GM19438 (cell line): ENCODE measurements around the gene SETMAR.
"Not testable (repeated sequence)": the region's sequence is repeated elsewhere in the genome, so short reads cannot be mapped to it uniquely, and the experiment has no call there.

Experiments used
- ATAC-seq: cut with Tn5 transposase; IDR thresholded peaks from one replicate; pipeline ENCODE4 v1.9.1; 2021; ENCODE audit warnings: low read depth; ENCODE audit not compliant: unreplicated experiment

SETMAR gene

GRCh38 chr3:4303187-4304123 lies at the start of gene SETMAR:
Gene SETMAR, plus strand, starts transcription at chr3:4303369. Its CDS starts 2 bp downstream, at chr3:4303371.
- peak; percentile 97 for ATAC-seq

DNA sequence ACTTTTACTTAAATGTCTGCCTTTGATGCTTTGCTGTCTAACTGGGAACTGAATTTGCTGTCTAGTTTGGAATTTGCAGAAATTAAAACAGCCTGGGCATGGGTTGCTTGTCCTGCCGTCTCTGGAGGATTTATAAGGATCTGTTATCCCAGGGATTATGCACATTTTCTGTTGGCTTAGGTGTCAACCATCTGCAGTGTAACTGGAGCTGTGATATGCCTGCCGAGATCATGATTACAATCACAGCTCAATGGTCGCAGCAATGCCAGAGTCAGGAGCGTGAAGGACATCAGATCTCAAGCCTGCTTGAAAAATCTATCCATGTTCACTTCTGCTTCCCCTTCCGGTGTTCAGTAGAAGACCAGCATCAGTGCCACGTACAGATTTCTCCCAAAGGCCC lies 41.8 kb upstream of the SETMAR start:
- no peak for ATAC-seq

GRCh38 chr3:4264040-4264439 lies 39.1 kb upstream of the SETMAR start:
- no peak for ATAC-seq

DNA sequence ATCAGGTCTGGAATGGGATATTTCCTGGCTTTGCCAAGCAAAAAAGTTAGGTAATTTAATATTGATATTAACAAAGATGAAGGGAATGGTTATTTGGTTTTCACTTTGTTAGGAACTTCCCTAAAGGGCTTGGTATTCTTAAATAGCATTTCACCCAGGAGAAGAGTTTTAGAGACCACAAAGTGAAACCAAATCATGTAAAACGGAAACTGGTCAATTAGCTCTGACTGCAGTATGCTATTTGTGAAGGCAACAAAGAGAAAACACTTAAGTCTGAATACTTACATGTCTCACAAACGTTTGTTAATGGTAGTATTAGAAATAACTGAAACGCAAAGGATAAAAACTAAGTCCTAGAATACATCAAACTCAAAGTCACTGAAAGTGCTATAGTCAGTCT lies 32.4 kb upstream of the SETMAR start:
- peak; percentile 64 for ATAC-seq

- ATAC-seq = no peak
Measured at GRCh38 chr3:4271834-4272233, 31.3 kb upstream of the SETMAR start.

DNA sequence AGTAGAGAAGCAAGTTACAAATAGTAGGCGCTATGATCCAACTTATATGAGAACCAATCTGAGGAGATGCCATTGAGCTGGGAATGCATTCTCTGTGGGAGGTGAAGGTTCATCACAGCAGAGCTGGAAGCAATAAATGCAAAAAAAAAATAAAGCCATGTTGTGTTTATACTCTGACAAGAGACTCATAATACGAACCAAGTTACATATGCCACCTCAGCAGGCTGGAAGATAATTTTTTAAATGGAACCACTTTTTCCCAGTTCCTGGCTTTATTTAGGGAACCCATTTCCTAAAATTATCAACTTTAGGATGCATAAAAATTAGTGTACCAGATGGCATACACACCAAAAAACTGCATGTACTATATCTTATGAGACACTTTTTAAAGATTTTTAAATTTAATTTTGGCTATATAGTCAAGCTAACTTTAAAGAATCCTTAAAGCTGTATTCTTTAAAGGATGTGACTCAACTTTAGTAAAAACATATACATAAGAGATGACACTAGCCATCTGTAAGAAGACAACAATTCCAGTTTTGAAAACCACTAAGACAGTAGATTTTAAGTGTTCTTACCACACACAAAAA lies 23.6 kb upstream of the SETMAR start:
- no peak for ATAC-seq

DNA sequence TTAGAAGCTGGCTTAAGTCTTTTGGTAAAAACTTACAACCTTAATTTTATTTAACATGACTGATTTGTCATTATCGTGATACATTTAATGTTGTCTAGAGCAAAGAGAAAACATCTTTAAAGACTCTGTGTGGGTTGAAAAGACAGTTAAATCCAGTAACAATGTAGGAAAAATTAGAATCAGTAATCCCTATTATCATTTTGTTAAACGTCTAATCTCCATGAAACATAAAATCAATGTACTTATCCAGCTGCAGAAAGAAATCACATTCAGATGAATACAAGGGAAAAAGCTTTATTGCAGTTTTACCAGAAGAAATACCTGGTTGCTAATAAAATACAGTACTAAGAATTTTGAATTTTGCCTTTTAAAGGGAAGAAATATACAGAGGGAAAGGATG lies 21.2 kb upstream of the SETMAR start:
- ATAC-seq = no peak

DNA sequence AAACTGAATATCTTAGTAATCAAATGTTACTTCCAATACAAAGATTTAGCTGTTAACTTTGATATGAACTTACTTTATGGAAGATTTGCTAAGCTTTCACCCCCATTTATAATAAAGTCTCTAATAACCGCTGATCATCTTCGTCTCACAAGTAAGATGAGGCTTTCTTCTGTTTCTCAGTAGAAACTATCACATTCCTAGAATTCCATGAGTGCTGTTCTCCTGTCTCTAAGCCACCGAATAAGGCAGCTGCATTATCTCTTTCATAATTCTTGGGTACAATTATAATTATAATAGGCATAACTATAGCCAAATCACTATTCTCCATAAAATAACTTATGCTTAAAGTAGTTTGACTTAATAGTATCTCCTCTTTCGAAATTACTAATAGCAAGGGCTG lies 18.3 kb upstream of the SETMAR start:
- ATAC-seq = no peak

DNA sequence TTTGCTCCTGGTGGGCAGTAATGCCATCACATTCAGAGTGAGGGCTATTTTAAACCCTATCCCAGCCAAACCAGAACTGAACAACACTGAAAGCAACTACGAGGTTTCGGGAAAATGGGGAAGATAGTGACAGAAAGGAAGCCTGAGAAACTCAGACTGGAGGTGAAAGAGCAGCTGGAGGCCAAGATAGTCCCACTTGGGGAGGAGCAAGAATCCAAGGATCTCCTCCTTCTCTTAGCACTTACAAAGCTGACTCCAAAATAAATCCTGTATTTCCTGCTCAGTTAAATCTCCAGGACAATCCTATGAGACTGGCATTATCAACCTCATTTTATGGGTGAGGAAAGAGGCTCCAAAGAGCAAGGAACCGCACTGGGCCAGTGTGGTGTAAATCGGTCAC lies 14.1 kb upstream of the SETMAR start:
- ATAC-seq = no peak

GRCh38 chr3:4290272-4290893 lies 12.8 kb upstream of the SETMAR start:
- ATAC-seq = peak; percentile 90

GRCh38 chr3:4292301-4292700 lies 10.9 kb upstream of the SETMAR start:
- ATAC-seq = no peak

DNA sequence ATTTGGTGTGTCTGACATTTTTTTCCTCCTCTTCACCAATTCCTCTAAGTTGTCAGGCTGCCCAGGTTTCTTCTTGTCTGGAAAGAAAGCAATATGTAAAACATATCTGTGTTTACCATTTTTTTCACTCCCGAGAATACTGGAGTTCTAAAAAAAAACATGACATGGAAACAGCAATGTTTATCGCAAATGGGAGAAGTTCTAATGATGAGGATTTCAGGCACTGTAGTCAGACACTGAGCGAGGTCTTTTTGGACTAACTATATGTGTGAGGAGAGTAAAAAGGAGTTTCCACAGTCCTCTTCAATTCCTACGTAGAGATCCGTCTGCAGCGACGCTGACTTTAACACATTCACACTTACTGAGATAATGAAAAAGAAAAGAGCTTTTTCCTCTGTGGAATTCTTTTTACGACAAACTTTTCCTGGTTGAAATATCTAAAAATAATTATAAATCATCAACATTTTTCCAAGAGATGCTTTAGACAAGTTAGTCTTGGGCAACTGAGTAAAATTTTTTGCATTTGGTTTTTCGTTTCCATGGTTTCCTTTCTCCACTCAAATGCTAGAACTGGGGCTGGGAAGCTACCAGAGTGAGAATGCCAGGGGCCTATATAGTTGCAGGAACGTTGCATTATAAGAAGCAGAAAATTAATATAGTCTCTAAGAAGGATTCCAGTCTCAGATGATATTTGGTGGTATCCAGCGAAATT lies 8.4 kb upstream of the SETMAR start:
- ATAC-seq = no peak

DNA sequence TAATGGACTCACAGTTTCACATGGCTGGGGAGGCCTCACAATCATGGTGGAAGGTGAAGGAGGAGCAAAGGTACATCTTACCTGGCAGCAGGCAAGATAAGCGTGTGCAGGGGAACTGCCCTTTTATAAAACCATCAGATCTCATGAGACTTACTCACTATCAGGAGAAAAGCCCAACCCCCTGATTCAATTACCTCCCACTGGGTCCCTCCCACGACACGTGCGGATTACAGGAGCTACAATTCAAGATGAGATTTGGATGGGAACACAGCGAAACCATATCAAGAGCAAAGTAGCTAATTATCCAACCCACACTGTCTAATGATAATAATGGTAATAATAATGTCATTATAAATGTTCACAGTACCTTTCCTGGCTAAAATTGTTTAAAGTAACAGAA lies 6.7 kb upstream of the SETMAR start:
- ATAC-seq = not testable (repeated sequence)

- no peak for ATAC-seq
Measured at GRCh38 chr3:4297486-4297885, 5.7 kb upstream of the SETMAR start.

- peak; percentile 0 for ATAC-seq
Measured at GRCh38 chr3:4302747-4303146, 422 bp upstream of the SETMAR start.

DNA sequence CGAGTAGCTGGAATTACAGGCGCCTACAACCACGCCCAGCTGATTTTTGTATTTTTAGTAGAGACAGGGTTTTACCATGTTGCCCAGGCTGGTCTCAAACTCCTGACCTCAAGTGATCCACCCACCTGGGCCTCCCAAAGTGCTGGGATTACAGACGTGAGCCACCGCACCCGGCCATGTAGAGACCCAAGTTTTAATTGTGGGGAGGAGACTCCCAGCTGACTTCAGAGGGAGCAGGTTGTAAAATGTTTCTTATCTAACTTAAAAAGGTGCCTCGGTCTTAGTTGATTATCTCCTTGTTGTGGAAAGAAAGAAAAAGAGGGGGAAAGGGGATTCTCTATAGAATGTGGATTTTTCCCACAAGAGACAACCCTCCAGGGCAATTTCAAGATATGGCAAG lies 2.0 kb downstream of the SETMAR start:
- not testable (repeated sequence) for ATAC-seq

- no peak for ATAC-seq
Measured at GRCh38 chr3:4306091-4306490, 2.9 kb downstream of the SETMAR start.

- no peak for ATAC-seq
Measured at GRCh38 chr3:4306860-4307259, 3.7 kb downstream of the SETMAR start.

- ATAC-seq = no peak
Measured at GRCh38 chr3:4309491-4310128, 6.4 kb downstream of the SETMAR start.

DNA sequence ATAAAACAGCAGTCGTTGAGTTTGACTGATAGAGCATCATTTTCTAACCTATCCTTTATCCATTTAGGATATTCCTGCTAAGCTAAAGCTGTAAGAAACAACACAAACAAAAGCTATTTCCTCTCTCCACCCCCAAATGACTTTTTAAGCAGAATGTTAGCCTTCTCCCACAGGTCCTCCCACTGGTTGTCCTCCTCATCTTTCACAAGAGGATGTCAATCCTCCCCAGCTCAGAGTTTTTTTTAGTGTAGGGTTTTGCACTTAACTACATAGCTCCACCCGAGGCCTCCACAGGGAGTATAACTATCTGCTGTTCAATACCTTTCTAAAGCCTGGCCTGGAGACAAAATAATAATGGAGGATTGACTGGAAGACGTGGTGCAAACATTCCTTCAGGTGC lies 7.8 kb downstream of the SETMAR start:
- ATAC-seq = no peak
